HepG2 (cell line): ENCODE data around the gene SLC28A1. TPM values are rescaled to one million over a fixed set of nuclear protein-coding genes. Genes with fewer than 3 reads are reported as not detected.
"Not testable (repeated sequence)": the region's sequence is repeated elsewhere in the genome, so short reads cannot be mapped to it uniquely, and the experiment has no call there.

Experiments
- ATAC-seq: fragments of 200-7000 bp; cut with Tn5 transposase; 3 replicates; pipeline ENCODE4 v1.9.1; 2020; ENCODE audit warnings: mild to moderate bottlenecking, moderate library complexity
- BruUV-seq: library from RNA; stranded (reverse); fragments of 400-500 nt; replicated peaks from 2 replicates; lab custom pipeline; 2021; lab: Mats Ljungman, UMichigan
- CTCF ChIA-PET: fragments of 300-600 bp; formaldehyde crosslinking; extraction: SDS; loops from one replicate; lab custom pipeline; 2021; ENCODE audit warnings: low total read pairs, inconsistent platforms, low intra/inter-chr PET ratio; lab: Yijun Ruan, JAX
- POLR2A ChIA-PET: fragments of 350-600 bp; sonication (Branson Sonifier 250); formaldehyde crosslinking; loops from one replicate; lab custom pipeline; 2020; ENCODE audit warnings: antibody characterized with exemption, inconsistent platforms; lab: Yijun Ruan, JAX
- DNase-seq: peaks from one replicate; pipeline ENCODE4 v3.0.0-alpha.2; 2015; ENCODE audit warnings: low spot score
- FAIRE-seq: peaks from 3 replicates; lab custom pipeline; 2011; peaks lifted over from hg19 to GRCh38; lab: Jason Lieb, UNC
- H2AFZ ChIP-seq: one replicate; pipeline ENCODE4 v1.6.1; 2011; ENCODE audit warnings: low read length, inconsistent platforms
- H3K27ac ChIP-seq: fragments of 300-600 bp; 3 replicates; pipeline ENCODE4 v1.8.0; 2011; ENCODE audit warnings: mixed run types, mild to moderate bottlenecking, mixed read lengths, low read length, inconsistent platforms; ENCODE audit not compliant: insufficient read depth; ENCODE audit errors: extremely low read length
- H3K27me3 ChIP-seq, 2 experiments: fragments of 200-600 bp in 1 of 2; 2 replicates in 1 of 2; 3 replicates in 1 of 2; pipeline versions ENCODE4 v1.6.0 to v1.8.0; 2011; ENCODE audit warnings: low read length in 2 of 2, mild to moderate bottlenecking in 2 of 2, moderate library complexity in 2 of 2, inconsistent platforms in 1 of 2; ENCODE audit not compliant: insufficient read depth in 2 of 2, control insufficient read depth in 1 of 2
- H3K36me3 ChIP-seq, 2 experiments: fragments of 200-600 bp in 1 of 2; replicated peaks in 1 of 2; 2 replicates in 1 of 2; 3 replicates in 1 of 2; pipeline versions ENCODE4 v1.5.1 to v1.8.0; 2011; ENCODE audit warnings: low read length in 2 of 2, inconsistent platforms in 1 of 2; ENCODE audit not compliant: insufficient read depth in 2 of 2, control insufficient read depth in 1 of 2
- H3K4me1 ChIP-seq: 2 replicates; pipeline ENCODE4 v1.5.1; 2012; ENCODE audit warnings: low read length, inconsistent platforms; ENCODE audit not compliant: insufficient read depth
- H3K4me2 ChIP-seq: 2 replicates; pipeline ENCODE4 v1.6.0; 2011; ENCODE audit warnings: low read depth, low read length, inconsistent platforms
- H3K4me3 ChIP-seq, 3 experiments: fragments of 200-600 bp in 1 of 3; sonication (generic), shearing (Covaris generic) in 1 of 3; replicated peaks in 1 of 3; 2 replicates each; pipeline ENCODE4 v1.5.1; 2011 to 2016; ENCODE audit warnings: low read length in 3 of 3, inconsistent platforms in 2 of 3, low read depth in 2 of 3, mild to moderate bottlenecking in 2 of 3, control low read depth in 1 of 3, mixed read lengths in 1 of 3; ENCODE audit not compliant: insufficient read depth in 1 of 3
- H3K79me2 ChIP-seq: one replicate; pipeline ENCODE4 v1.6.1; 2011; ENCODE audit warnings: low read length, inconsistent platforms; ENCODE audit not compliant: insufficient read depth
- H3K9ac ChIP-seq: 2 replicates; pipeline ENCODE4 v1.6.0; 2011; ENCODE audit warnings: mild to moderate bottlenecking, low read depth, low read length, inconsistent platforms; ENCODE audit not compliant: insufficient read depth
- H3K9me3 ChIP-seq: 2 replicates; pipeline ENCODE4 v1.5.1; 2012; ENCODE audit warnings: mild to moderate bottlenecking, low read length
- H4K20me1 ChIP-seq: 2 replicates; pipeline ENCODE4 v1.6.0; 2011; ENCODE audit warnings: inconsistent platforms, mild to moderate bottlenecking, low read length, moderate library complexity; ENCODE audit not compliant: insufficient read depth
- ADNP ChIP-seq: sonication (generic); formaldehyde crosslinking; IDR thresholded peaks from 2 replicates; pipeline ENCODE4 v1.4.0; 2020; ENCODE audit warnings: missing genetic modification reagents
- CTCF ChIP-seq: sonication (generic); formaldehyde crosslinking; IDR thresholded peaks from 2 replicates; pipeline ENCODE4 v1.5.0; 2020; ENCODE audit warnings: mild to moderate bottlenecking, missing genetic modification reagents, moderate library complexity
- FOXK1 ChIP-seq: sonication (generic); formaldehyde crosslinking; IDR thresholded peaks from 2 replicates; pipeline ENCODE4 v1.4.0; 2020; ENCODE audit warnings: low read depth, missing genetic modification reagents, borderline replicate concordance
- FOXP1 ChIP-seq, 2 experiments: fragments of 450-650 bp in 1 of 2; IDR thresholded peaks; 2 replicates each; pipeline ENCODE4 v1.6.1; 2017 to 2018; ENCODE audit warnings: antibody characterized with exemption in 1 of 2
- HDAC1 ChIP-seq: sonication (generic); formaldehyde crosslinking; IDR thresholded peaks from 2 replicates; pipeline ENCODE4 v1.5.1; 2020; ENCODE audit warnings: mild to moderate bottlenecking, missing genetic modification reagents
- IRF2 ChIP-seq: IDR thresholded peaks from 2 replicates; pipeline ENCODE4 v1.6.1; 2018; ENCODE audit warnings: missing genetic modification reagents, missing compliant biosample characterization
- MIXL1 ChIP-seq: IDR thresholded peaks from 2 replicates; pipeline ENCODE4 v1.6.1; 2016
- MXD3 ChIP-seq: IDR thresholded peaks from 2 replicates; pipeline ENCODE4 v1.6.1; 2016; ENCODE audit warnings: mild to moderate bottlenecking, missing biosample characterization, missing genetic modification reagents
- PITX1 ChIP-seq: sonication (generic); formaldehyde crosslinking; IDR thresholded peaks from 2 replicates; pipeline ENCODE4 v1.5.1; 2020; ENCODE audit warnings: mild to moderate bottlenecking, missing genetic modification reagents
- POGZ ChIP-seq: sonication (generic); formaldehyde crosslinking; IDR thresholded peaks from 2 replicates; pipeline ENCODE4 v1.4.0; 2020; ENCODE audit warnings: mild to moderate bottlenecking, missing genetic modification reagents
- SMC3 ChIP-seq: IDR thresholded peaks from 2 replicates; pipeline ENCODE4 v1.6.1; 2011; ENCODE audit warnings: low read length, improper control_type of control experiment
- SOX5 ChIP-seq: IDR thresholded peaks from 2 replicates; pipeline ENCODE4 v1.6.1; 2016; ENCODE audit warnings: borderline replicate concordance
- TEAD3 ChIP-seq: optimal IDR thresholded peaks from 2 replicates; pipeline ENCODE3; 2016; ENCODE audit warnings: borderline replicate concordance
- XRCC5 ChIP-seq: fragments of 200-400 bp; formaldehyde crosslinking; optimal IDR thresholded peaks from 2 replicates; pipeline ENCODE3; 2017; ENCODE audit warnings: mild to moderate bottlenecking, low read length
- ZMYM2 ChIP-seq: sonication (generic); formaldehyde crosslinking; IDR thresholded peaks from 2 replicates; pipeline ENCODE4 v1.8.0; 2022; ENCODE audit warnings: mild to moderate bottlenecking, missing genetic modification reagents
- ZMYM3 ChIP-seq: sonication (generic); formaldehyde crosslinking; IDR thresholded peaks from 2 replicates; pipeline ENCODE4 v1.5.1; 2020; ENCODE audit warnings: mild to moderate bottlenecking, missing genetic modification reagents
- ZMYM4 ChIP-seq: sonication (generic); formaldehyde crosslinking; IDR thresholded peaks from 2 replicates; pipeline ENCODE4 v1.8.1; 2023; ENCODE audit warnings: mild to moderate bottlenecking, missing genetic modification reagents
- ZNF501 ChIP-seq: sonication (generic); formaldehyde crosslinking; IDR thresholded peaks from 2 replicates; pipeline ENCODE4 v1.5.1; 2020; ENCODE audit warnings: mild to moderate bottlenecking, moderate library complexity, missing genetic modification reagents
- ZNF580 ChIP-seq: IDR thresholded peaks from 2 replicates; pipeline ENCODE4 v1.6.1; 2016; ENCODE audit warnings: low read depth, borderline replicate concordance
- whole genome bisulfite sequencing: methylation state at CpG from one replicate; pipeline ENCODE4 v1.1.6; 2017; ENCODE audit warnings: low lambda C conversion rate; 5-methylcytosine and 5-hydroxymethylcytosine counted together
- in situ Hi-C: cut with HindIII; loops from 2 replicates; pipeline ENCODE4 v1.10.0; 2017; ENCODE audit warnings: low pct_unique_long_range_greater_than_20kb; ENCODE audit not compliant: extremely low pct_ligation_motif_present
- intact Hi-C: fragments of 100-400 bp; cut with micrococcal nuclease; formaldehyde crosslinking; loops from one replicate; pipeline ENCODE4 v1.10.0; 2022; ENCODE audit not compliant: unreplicated experiment
- polyA plus RNA-seq, 8 experiments: library from polyadenylated mRNA; depleted of rRNA in 3 of 8; stranded (reverse) in 7 of 8; unstranded in 1 of 8; fragments of >200 nt; fragmentation: Illumina TruSeq in 4 of 8; extraction: Trizol in 4 of 8; gene quantifications; 2 replicates each; pipeline versions ENCODE4 v1.2.1 to v1.2.3, GENCODE V29; 2011 to 2016; ENCODE audit warnings: low read depth in 4 of 8, missing spikeins in 1 of 8, mixed read lengths in 1 of 8; ENCODE audit not compliant: insufficient read depth in 1 of 8
- total RNA-seq, 5 experiments: library from RNA; depleted of rRNA; stranded (reverse); fragments of >200 nt; fragmentation: Illumina TruSeq; extraction: Trizol; gene quantifications; 2 replicates each; pipeline ENCODE4 v1.2.3, GENCODE V29; 2016; ENCODE audit warnings: low read depth in 1 of 5

Gene SLC28A1
- total and polyA plus RNA-seq, 2 of the 13 experiments (the other 11 are each of a cell fraction or from before 2014, with no cell fraction given), result 0.31 to 5.8 TPM

- 0 out of 2 replicates have a peak, but pooled peaks have one; percentile 40 for TF ChIP-seq IRF2 (CRISPR knock-in tag)
- no peak for TF ChIP-seq FOXP1 (IDR thresholded peaks at IDR 0.05)
- TF ChIP-seq FOXP1 (CRISPR knock-in tag; IDR thresholded peaks at IDR 0.05), result peak; percentile 80
- TF ChIP-seq MXD3 (CRISPR knock-in tag), result no peak
These were observed 39.5 kb upstream of the SLC28A1 start (continued) for GRCh38 chr15:84844964-84845363.

- H3K9ac ChIP-seq, H3K27me3 ChIP-seq, H3K4me3 ChIP-seq, H3K79me2 ChIP-seq, H4K20me1 ChIP-seq, H3K9me3 ChIP-seq, POLR2A ChIA-PET, H3K27ac ChIP-seq, H2AFZ ChIP-seq, BruUV-seq, H3K36me3 ChIP-seq: not testable (repeated sequence)
- H3K4me2 ChIP-seq, result peak overlapping the region; percentile 45
- peaks cover 43% of the 10 kb centered on the region for H3K4me1 ChIP-seq
- FAIRE-seq (peak; percentile 86), ATAC-seq (peak; percentile 78), DNase-seq (peak; percentile 70)
- intact Hi-C loops, result loop anchor here (1.0 kb wide), 1 partner anchor 83 kb away; no protein-coding TSS in a partner anchor
- CTCF ChIA-PET, result interaction anchor here (0.8 to 2.9 kb wide), 5 partner anchors 19 to 246 kb away, joined by 3 to 30 read pairs (median 5); no protein-coding TSS in a partner anchor
- in situ Hi-C loops, result loop anchor here (25.0 kb wide), 1 partner anchor 317 kb away; no protein-coding TSS in a partner anchor
- 20% methylated on average over 7 of the region's 7 CpGs for WGBS
- TF ChIP-seq CTCF (CRISPR knock-in tag) (peak; percentile 80), ZMYM4 (peak; percentile 26; the same call in 1 of the 2 replicates), ZMYM2 (CRISPR knock-in tag) (peak; percentile 93), FOXK1 (CRISPR knock-in tag) (0 out of 2 replicates have a peak, but pooled peaks have one; percentile 13), HDAC1 (CRISPR knock-in tag) (peak; percentile 33; the same call in 1 of the 2 replicates), TEAD3 (peak; percentile 45), SMC3 (peak; percentile 66), ZNF501 (CRISPR knock-in tag) (0 out of 2 replicates have a peak, but pooled peaks have one; percentile 43), ZMYM3 (CRISPR knock-in tag) (peak; percentile 85), PITX1 (CRISPR knock-in tag) (peak; percentile 54; the same call in 1 of the 2 replicates), XRCC5 (peak; percentile 34), MIXL1 (CRISPR knock-in tag) (0 out of 2 replicates have a peak, but pooled peaks have one; percentile 28), ZNF580 (0 out of 2 replicates have a peak, but pooled peaks have one; percentile 26), SOX5 (0 out of 2 replicates have a peak, but pooled peaks have one; percentile 5), ADNP (CRISPR knock-in tag) (peak; percentile 53; the same call in 1 of the 2 replicates), POGZ (CRISPR knock-in tag) (0 out of 2 replicates have a peak, but pooled peaks have one; percentile 18)
These were observed 38.8 kb upstream of the SLC28A1 start for GRCh38 chr15:84845631-84846030.
